Rectal smooth muscle tissue (tissue), 1 donor: ENCODE measurements around the gene NADK.

ENCODE experiments used
- H3K27ac ChIP-seq: one replicate; pipeline ENCODE4 v1.7.0; 2013; ENCODE audit warnings: low read depth, low read length, inconsistent platforms
- H3K27me3 ChIP-seq: one replicate; pipeline ENCODE4 v1.7.0; 2013; ENCODE audit warnings: low read length; ENCODE audit not compliant: control insufficient read depth, insufficient read depth
- H3K36me3 ChIP-seq: one replicate; pipeline ENCODE4 v1.7.0; 2013; ENCODE audit warnings: low read length; ENCODE audit not compliant: control insufficient read depth, insufficient read depth
- H3K4me1 ChIP-seq: one replicate; pipeline ENCODE4 v1.7.0; 2013; ENCODE audit warnings: low read length; ENCODE audit not compliant: control insufficient read depth, insufficient read depth
- H3K4me3 ChIP-seq: one replicate; pipeline ENCODE4 v1.7.0; 2013; ENCODE audit warnings: low read length
- H3K9ac ChIP-seq: one replicate; pipeline ENCODE4 v1.7.0; 2013; ENCODE audit warnings: low read length

The NADK gene

DNA sequence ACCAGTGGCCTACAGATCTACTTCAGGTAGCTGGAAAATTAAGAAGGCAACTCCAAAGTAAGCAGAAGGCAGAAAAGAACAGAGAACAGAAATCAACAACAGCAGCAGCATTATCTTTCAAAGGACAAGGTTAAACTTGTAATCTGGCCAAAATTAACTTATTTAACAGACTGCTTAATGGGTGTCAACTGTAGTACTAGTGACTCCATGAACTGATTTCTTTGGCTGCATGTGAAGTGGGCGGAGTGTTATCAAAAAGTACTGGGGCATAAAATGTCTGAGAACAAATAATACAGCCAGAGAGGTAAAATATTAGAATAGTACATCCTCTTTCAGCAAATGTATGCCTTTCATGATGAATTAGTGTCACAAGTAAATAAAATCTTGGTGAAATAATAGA is 24.6 kb upstream of the NADK start:
- peaks cover 20% of the 10 kb centered on the region for H3K36me3 ChIP-seq
- no peak overlapping the region for H3K27ac ChIP-seq
- no peak overlapping the region for H3K4me3 ChIP-seq
- H3K4me1 ChIP-seq: no peaks in the 10 kb centered on the region
- H3K9ac ChIP-seq: no peak overlapping the region
- no peaks in the 10 kb centered on the region for H3K27me3 ChIP-seq

GRCh38 chr1:1799716-1800115 is 21.4 kb upstream of the NADK start:
- Histone ChIP-seq H3K36me3 (peaks cover 25% of the 10 kb centered on the region), H3K27ac (no peak overlapping the region), H3K4me3 (no peak overlapping the region), H3K9ac (no peak overlapping the region), H3K27me3 (no peaks in the 10 kb centered on the region), H3K4me1 (no peaks in the 10 kb centered on the region)

- no peaks in the 10 kb centered on the region for H3K4me1 ChIP-seq
- no peak overlapping the region for H3K9ac ChIP-seq
- H3K4me3 ChIP-seq: no peak overlapping the region
- no peaks in the 10 kb centered on the region for H3K27me3 ChIP-seq
- H3K27ac ChIP-seq: no peak overlapping the region
- peaks cover 33% of the 10 kb centered on the region for H3K36me3 ChIP-seq
Observed at GRCh38 chr1:1797731-1798341, 19.6 kb upstream of the NADK start.

GRCh38 chr1:1796466-1796865 is 18.2 kb upstream of the NADK start:
- H3K27me3 ChIP-seq: no peaks in the 10 kb centered on the region
- H3K27ac ChIP-seq: no peak overlapping the region
- no peak overlapping the region for H3K9ac ChIP-seq
- no peaks in the 10 kb centered on the region for H3K4me1 ChIP-seq
- peaks cover 32% of the 10 kb centered on the region for H3K36me3 ChIP-seq
- H3K4me3 ChIP-seq: no peak overlapping the region

- Histone ChIP-seq H3K36me3 (peaks cover 41% of the 10 kb centered on the region), H3K27ac (no peak overlapping the region), H3K27me3 (no peaks in the 10 kb centered on the region), H3K9ac (no peak overlapping the region), H3K4me3 (no peak overlapping the region), H3K4me1 (no peaks in the 10 kb centered on the region)
Observed at GRCh38 chr1:1794999-1795398, 16.7 kb upstream of the NADK start.

- Histone ChIP-seq H3K4me1 (no peaks in the 10 kb centered on the region), H3K36me3 (peaks cover 52% of the 10 kb centered on the region), H3K4me3 (no peak overlapping the region), H3K27ac (no peak overlapping the region), H3K9ac (no peak overlapping the region), H3K27me3 (no peaks in the 10 kb centered on the region)
Observed at GRCh38 chr1:1793481-1794244, 15.4 kb upstream of the NADK start.

- no peak overlapping the region for H3K9ac ChIP-seq
Observed at GRCh38 chr1:1788646-1789431, 10.6 kb upstream of the NADK start.

DNA sequence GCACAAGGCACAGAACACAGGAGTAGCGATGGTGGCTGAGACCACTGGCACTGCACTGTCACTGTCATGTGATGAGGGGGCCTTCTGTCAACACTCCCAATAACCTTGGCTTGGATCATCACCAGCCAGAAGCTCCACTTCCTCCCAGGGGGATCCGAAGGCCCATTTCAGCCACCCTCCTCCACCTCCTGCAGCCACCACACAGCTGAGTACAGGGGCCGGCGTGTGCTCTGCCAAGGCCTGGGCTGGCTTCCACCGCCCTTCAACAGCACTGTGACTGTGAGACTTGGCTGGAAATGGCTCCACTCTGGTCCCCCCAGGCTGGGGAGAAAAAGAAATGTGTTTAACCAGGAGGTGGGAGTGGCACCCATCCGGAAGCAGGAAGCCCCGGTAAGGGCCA is 9.9 kb upstream of the NADK start:
- Histone ChIP-seq H3K27ac (no peak overlapping the region), H3K27me3 (no peaks in the 10 kb centered on the region), H3K4me1 (no peaks in the 10 kb centered on the region), H3K4me3 (no peak overlapping the region), H3K9ac (no peak overlapping the region), H3K36me3 (peaks cover 46% of the 10 kb centered on the region)

More at GRCh38 chr1:1788646-1789431, 10.6 kb upstream of the NADK start:
- Histone ChIP-seq H3K27me3 (no peaks in the 10 kb centered on the region), H3K4me3 (no peak overlapping the region), H3K27ac (no peak overlapping the region), H3K36me3 (peaks cover 52% of the 10 kb centered on the region), H3K4me1 (no peaks in the 10 kb centered on the region)

DNA sequence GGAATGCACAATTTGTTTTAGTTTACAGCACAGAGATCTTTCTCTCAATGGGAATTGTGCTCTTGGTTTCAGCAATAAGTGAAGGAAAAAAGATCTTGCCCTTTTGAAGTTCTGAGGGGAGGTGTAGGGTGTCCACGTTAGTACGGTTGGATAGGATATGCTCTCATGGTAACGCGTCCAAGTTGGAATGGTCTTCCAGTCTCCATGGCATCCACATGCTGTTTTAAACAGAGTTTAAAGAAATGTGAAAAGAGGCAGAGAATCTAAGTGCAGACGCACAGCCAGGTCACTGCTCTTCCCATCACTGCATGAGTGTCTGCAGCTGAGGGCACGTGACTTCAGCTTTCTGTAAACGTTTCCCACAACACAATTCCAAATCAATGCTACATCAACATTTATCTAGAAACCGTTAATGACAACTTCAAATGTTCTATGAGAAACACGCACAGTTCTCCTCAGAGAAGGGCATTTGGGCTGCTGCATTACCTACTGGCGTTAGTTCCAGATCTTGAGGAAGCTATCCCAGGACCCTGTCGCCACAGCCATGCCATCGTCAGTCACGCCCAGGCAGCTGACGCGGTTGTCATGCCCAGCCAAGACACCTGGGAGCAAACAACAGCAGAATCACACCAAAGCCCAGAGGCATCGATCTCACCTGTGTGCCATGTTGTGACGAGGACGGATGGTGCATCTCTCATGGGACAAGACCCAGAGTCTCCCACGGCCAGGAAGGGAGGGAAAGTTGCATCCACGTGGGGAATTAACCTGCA is 8.8 kb upstream of the NADK start:
- H3K36me3 ChIP-seq: peaks cover 40% of the 10 kb centered on the region
- H3K27ac ChIP-seq: no peak overlapping the region
- H3K9ac ChIP-seq: no peak overlapping the region
- H3K27me3 ChIP-seq: no peaks in the 10 kb centered on the region
- H3K4me3 ChIP-seq: no peak overlapping the region
- peaks cover 8% of the 10 kb centered on the region for H3K4me1 ChIP-seq

DNA sequence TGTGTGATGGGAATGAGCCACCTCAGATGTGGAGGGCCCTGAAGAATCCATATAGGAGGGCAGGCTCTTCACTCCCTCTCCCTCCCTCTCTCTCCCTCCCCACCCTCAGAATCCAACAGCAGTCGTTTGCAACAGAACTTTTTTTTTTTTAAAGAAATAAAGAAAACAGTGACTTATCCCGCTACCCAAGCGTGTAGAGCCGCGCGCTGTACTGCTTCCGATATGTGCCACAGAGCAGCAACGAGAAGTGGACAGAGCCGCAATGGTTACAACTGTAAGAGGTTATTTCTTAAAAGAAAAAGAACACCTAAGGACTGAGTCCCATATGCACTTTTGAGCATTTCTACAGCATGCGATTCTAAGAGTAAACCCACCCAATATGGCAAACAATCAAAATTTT is 7.4 kb upstream of the NADK start:
- Histone ChIP-seq H3K36me3 (peaks cover 38% of the 10 kb centered on the region), H3K9ac (no peak overlapping the region), H3K27ac (no peak overlapping the region), H3K27me3 (no peaks in the 10 kb centered on the region), H3K4me1 (peaks cover 8% of the 10 kb centered on the region), H3K4me3 (no peak overlapping the region)

GRCh38 chr1:1784933-1785332 is 6.7 kb upstream of the NADK start:
- Histone ChIP-seq H3K4me1 (peaks cover 8% of the 10 kb centered on the region), H3K36me3 (peaks cover 31% of the 10 kb centered on the region), H3K4me3 (no peak overlapping the region), H3K9ac (no peak overlapping the region), H3K27me3 (no peaks in the 10 kb centered on the region), H3K27ac (no peak overlapping the region)

DNA sequence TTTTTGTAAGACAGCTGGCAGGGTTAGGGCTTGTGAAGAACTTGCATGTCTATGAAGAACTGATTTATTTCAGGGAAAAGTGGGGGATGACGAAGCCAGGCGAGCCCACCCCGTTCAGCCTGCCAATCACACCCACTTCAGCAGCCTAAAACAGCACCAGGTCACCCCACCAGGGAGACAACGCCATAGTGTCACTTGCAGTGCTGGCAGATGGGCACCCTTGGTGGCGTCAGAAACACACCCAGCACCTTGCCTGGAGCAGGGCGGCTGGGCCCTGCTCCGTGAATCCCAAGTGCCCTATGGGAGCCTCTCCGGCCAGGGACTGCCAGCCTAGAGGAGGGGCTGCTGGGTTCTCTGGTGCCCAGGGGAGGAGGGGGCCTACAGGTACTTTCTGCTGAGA is 5.0 kb upstream of the NADK start:
- Histone ChIP-seq H3K27ac (no peak overlapping the region), H3K4me1 (peaks cover 8% of the 10 kb centered on the region), H3K9ac (peak overlapping the region; percentile 52), H3K4me3 (peak overlapping the region; percentile 11), H3K27me3 (no peaks in the 10 kb centered on the region), H3K36me3 (peaks cover 18% of the 10 kb centered on the region)
